Trophoblast cell (in vitro differentiated cells and primary cell): ENCODE measurements around the gene ACVRL1.
A peak's percentile ranks its signal among the peaks of the same experiment; 100 is the strongest.

Experiments used
- DNase-seq, 2 donors: peaks; one replicate each; pipeline ENCODE4 v3.0.0-alpha.2; 2016
- H2AFZ ChIP-seq: 2 replicates; pipeline ENCODE4 v1.6.1; 2013; ENCODE audit warnings: low read length, moderate library complexity, mild to moderate bottlenecking; ENCODE audit not compliant: insufficient read depth, poor library complexity
- H2AK5ac ChIP-seq: 2 replicates; pipeline ENCODE4 v1.6.1; 2013; ENCODE audit warnings: mild to moderate bottlenecking, low read length
- H2BK120ac ChIP-seq: 2 replicates; pipeline ENCODE4 v1.6.1; 2013; ENCODE audit warnings: low read length, mild to moderate bottlenecking, moderate library complexity; ENCODE audit not compliant: insufficient read depth, poor library complexity
- H2BK12ac ChIP-seq: 2 replicates; pipeline ENCODE4 v1.6.1; 2013; ENCODE audit warnings: mild to moderate bottlenecking, low read length, moderate library complexity
- H2BK5ac ChIP-seq: 2 replicates; pipeline ENCODE4 v1.6.1; 2013; ENCODE audit warnings: low read length, low read depth, moderate library complexity, mild to moderate bottlenecking; ENCODE audit not compliant: poor library complexity
- H3K14ac ChIP-seq: 2 replicates; pipeline ENCODE4 v1.6.1; 2013; ENCODE audit warnings: mild to moderate bottlenecking, low read length
- H3K18ac ChIP-seq: 2 replicates; pipeline ENCODE4 v1.6.1; 2013; ENCODE audit warnings: mild to moderate bottlenecking, low read length
- H3K23ac ChIP-seq: 2 replicates; pipeline ENCODE4 v1.6.1; 2013; ENCODE audit warnings: low read length
- H3K27ac ChIP-seq: 2 replicates; pipeline ENCODE4 v1.5.1; 2013; ENCODE audit warnings: low read depth, mild to moderate bottlenecking, inconsistent platforms, low read length, moderate library complexity
- H3K27me3 ChIP-seq: 2 replicates; pipeline ENCODE4 v1.6.1; 2013; ENCODE audit warnings: inconsistent platforms, mild to moderate bottlenecking, low read length, moderate library complexity; ENCODE audit not compliant: insufficient read depth
- H3K36me3 ChIP-seq, 2 experiments: 1 replicate in 1 of 2; 2 replicates in 1 of 2; pipeline ENCODE4 v1.6.1; 2013; ENCODE audit warnings: low read length in 2 of 2, mild to moderate bottlenecking in 2 of 2, moderate library complexity in 1 of 2; ENCODE audit not compliant: insufficient read depth in 2 of 2, control insufficient read depth in 1 of 2
- H3K4ac ChIP-seq: 2 replicates; pipeline ENCODE4 v1.6.1; 2013; ENCODE audit warnings: low read depth, mild to moderate bottlenecking, low read length, moderate library complexity
- H3K4me1 ChIP-seq, 2 experiments: 1 replicate in 1 of 2; 2 replicates in 1 of 2; pipeline ENCODE4 v1.6.1; 2013; ENCODE audit warnings: low read length in 2 of 2, mild to moderate bottlenecking in 2 of 2, moderate library complexity in 1 of 2; ENCODE audit not compliant: insufficient read depth in 2 of 2, control insufficient read depth in 1 of 2
- H3K4me2 ChIP-seq: 2 replicates; pipeline ENCODE4 v1.6.1; 2013; ENCODE audit warnings: inconsistent platforms, mild to moderate bottlenecking, low read length, moderate library complexity
- H3K4me3 ChIP-seq: 2 replicates; pipeline ENCODE4 v1.5.1; 2013; ENCODE audit warnings: mild to moderate bottlenecking, low read depth, low read length, inconsistent platforms
- H3K79me1 ChIP-seq: one replicate; pipeline ENCODE4 v1.6.1; 2013; ENCODE audit warnings: low read length
- H3K79me2 ChIP-seq: 2 replicates; pipeline ENCODE4 v1.6.1; 2013; ENCODE audit warnings: low read length, mild to moderate bottlenecking; ENCODE audit not compliant: control insufficient read depth, insufficient read depth, poor library complexity
- H3K9ac ChIP-seq: 2 replicates; pipeline ENCODE4 v1.6.1; 2013; ENCODE audit warnings: mild to moderate bottlenecking, low read length
- H3K9me3 ChIP-seq: 2 replicates; pipeline ENCODE4 v1.6.1; 2013; ENCODE audit warnings: low read depth, mild to moderate bottlenecking, control low read depth, inconsistent platforms, low read length; ENCODE audit not compliant: insufficient read depth
- H4K12ac ChIP-seq: 2 replicates; pipeline ENCODE4 v1.6.1; 2013; ENCODE audit warnings: low read depth, mild to moderate bottlenecking, low read length, moderate library complexity
- H4K8ac ChIP-seq: 2 replicates; pipeline ENCODE4 v1.6.1; 2013; ENCODE audit warnings: low read depth, mild to moderate bottlenecking, low read length, moderate library complexity
- H4K91ac ChIP-seq: one replicate; pipeline ENCODE4 v1.6.1; 2013; ENCODE audit warnings: low read depth, mild to moderate bottlenecking, low read length, moderate library complexity
- WGBS: extraction: QIAGEN DNeasy Blood & Tissue Kit; methylation state at CpG from one replicate; pipeline ENCODE4 v1.1.7; 2013; ENCODE audit warnings: missing lambda C conversion rate; ENCODE audit not compliant: insufficient read length, insufficient coverage; ENCODE audit errors: extremely low coverage; 5-methylcytosine and 5-hydroxymethylcytosine counted together

Gene ACVRL1

GRCh38 chr12:51951199-51951842, 44.0 kb downstream of the ACVRL1 start, which contains the start of gene ACVR1B:
TSS of gene ACVR1B (plus strand) at chr12:51951699. CDS start at chr12:51951744, 45 bp downstream.
- Histone ChIP-seq H3K18ac (peak within 1 kb of the TSS; percentile 72), H2BK12ac (peak within 1 kb of the TSS; percentile 5), H3K4me1 (peaks cover 5 to 11% of the 10 kb centered on the region in 2 experiments), H4K8ac (peak within 1 kb of the TSS; percentile 89), H4K12ac (peak within 1 kb of the TSS; percentile 93), H3K4me3 (peak within 1 kb of the TSS; percentile 85), H2AK5ac (peak within 1 kb of the TSS; percentile 71), H2BK5ac (peak within 1 kb of the TSS; percentile 51), H3K79me2 (peaks cover 8% of the 10 kb centered on the region), H3K23ac (peak within 1 kb of the TSS; percentile 30), H3K9me3 (peaks cover 4% of the 10 kb centered on the region), H3K79me1 (peaks cover 5% of the 10 kb centered on the region), H3K36me3 (no peaks in the 10 kb centered on the region), H3K14ac (peak within 1 kb of the TSS; percentile 97), H3K9ac (peak within 1 kb of the TSS; percentile 95), H2BK120ac (peak within 1 kb of the TSS; percentile 81), H3K27ac (no peak within 1 kb of the TSS), H3K27me3 (peaks cover 12% of the 10 kb centered on the region), H2AFZ (peak within 1 kb of the TSS; percentile 95), H4K91ac (peak within 1 kb of the TSS; percentile 70), H3K4ac (peak within 1 kb of the TSS; percentile 98), H3K4me2 (peak within 1 kb of the TSS; percentile 98)
- WGBS, result no CpG with 5 or more reads among the region's 86 CpGs
- peak; percentile 73 to 87 for DNase-seq

GRCh38 chr12:51951843-51952722, 44.8 kb downstream of the ACVRL1 start:
- H4K12ac ChIP-seq, result peak overlapping the region; percentile 93
- H3K79me1 ChIP-seq, result peaks cover 5% of the 10 kb centered on the region
- H3K4me3 ChIP-seq, result peak overlapping the region; percentile 85
- H3K18ac ChIP-seq, result peak overlapping the region; percentile 72
- no peak overlapping the region for H3K27ac ChIP-seq
- H3K14ac ChIP-seq, result peak overlapping the region; percentile 97
- H3K27me3 ChIP-seq, result peaks cover 12% of the 10 kb centered on the region
- peaks cover 4% of the 10 kb centered on the region for H3K9me3 ChIP-seq
- peak overlapping the region; percentile 95 for H3K9ac ChIP-seq
- H4K8ac ChIP-seq, result peak overlapping the region; percentile 89
- H4K91ac ChIP-seq, result peak overlapping the region; percentile 70
- no peaks in the 10 kb centered on the region for H3K36me3 ChIP-seq
- peak overlapping the region; percentile 71 for H2AK5ac ChIP-seq
- no peak for DNase-seq
- peak overlapping the region; percentile 51 for H2BK5ac ChIP-seq
- peak overlapping the region; percentile 98 for H3K4ac ChIP-seq
- no CpG with 5 or more reads among the region's 50 CpGs for WGBS
- peak overlapping the region; percentile 81 for H2BK120ac ChIP-seq
- H3K23ac ChIP-seq, result peak overlapping the region; percentile 30
- peaks cover 5 to 11% of the 10 kb centered on the region in 2 experiments for H3K4me1 ChIP-seq
- H3K79me2 ChIP-seq, result peaks cover 8% of the 10 kb centered on the region
- H2AFZ ChIP-seq, result peak overlapping the region; percentile 95
- peak overlapping the region; percentile 5 for H2BK12ac ChIP-seq
- peak overlapping the region; percentile 98 for H3K4me2 ChIP-seq

- Histone ChIP-seq H2AK5ac (no peak overlapping the region), H3K79me2 (peaks cover 8% of the 10 kb centered on the region), H4K8ac (no peak overlapping the region), H2BK120ac (no peak overlapping the region), H4K91ac (no peak overlapping the region), H3K9me3 (peaks cover 3% of the 10 kb centered on the region), H3K4me2 (no peak overlapping the region), H3K14ac (no peak overlapping the region), H3K23ac (no peak overlapping the region), H3K79me1 (peaks cover 5% of the 10 kb centered on the region), H3K4ac (no peak overlapping the region), H3K27me3 (peaks cover 12% of the 10 kb centered on the region), H2AFZ (no peak overlapping the region), H3K4me1 (peaks cover 5 to 11% of the 10 kb centered on the region in 2 experiments), H3K27ac (no peak overlapping the region), H2BK5ac (no peak overlapping the region), H4K12ac (no peak overlapping the region), H3K4me3 (no peak overlapping the region), H2BK12ac (no peak overlapping the region), H3K9ac (no peak overlapping the region), H3K36me3 (no peaks in the 10 kb centered on the region), H3K18ac (no peak overlapping the region)
- DNase-seq, result no peak
- no CpG with 5 or more reads among the region's 8 CpGs for WGBS
Measured at GRCh38 chr12:51953089-51953488, 45.8 kb downstream of the ACVRL1 start.

- no peak overlapping the region for H4K8ac ChIP-seq
- H3K9me3 ChIP-seq, result peaks cover 3% of the 10 kb centered on the region
- H3K4me2 ChIP-seq, result no peak overlapping the region
- no peak overlapping the region for H2BK120ac ChIP-seq
- H2BK12ac ChIP-seq, result no peak overlapping the region
- WGBS, result 100% methylated on average over 1 of the region's 4 CpGs
- H3K9ac ChIP-seq, result no peak overlapping the region
- H4K91ac ChIP-seq, result no peak overlapping the region
- no peak overlapping the region for H2AFZ ChIP-seq
- no peak overlapping the region for H4K12ac ChIP-seq
- peaks cover 7 to 11% of the 10 kb centered on the region in 2 experiments for H3K4me1 ChIP-seq
- H3K27me3 ChIP-seq, result peaks cover 12% of the 10 kb centered on the region
- no peak overlapping the region for H2AK5ac ChIP-seq
- no peak overlapping the region for H3K4me3 ChIP-seq
- H3K36me3 ChIP-seq, result no peaks in the 10 kb centered on the region
- no peak for DNase-seq
- H3K14ac ChIP-seq, result no peak overlapping the region
- peaks cover 8% of the 10 kb centered on the region for H3K79me2 ChIP-seq
- peaks cover 5% of the 10 kb centered on the region for H3K79me1 ChIP-seq
- H2BK5ac ChIP-seq, result no peak overlapping the region
- no peak overlapping the region for H3K4ac ChIP-seq
- H3K18ac ChIP-seq, result no peak overlapping the region
- H3K27ac ChIP-seq, result no peak overlapping the region
- no peak overlapping the region for H3K23ac ChIP-seq
Measured at GRCh38 chr12:51953864-51954263, 46.6 kb downstream of the ACVRL1 start.
